HCT116 (cell line): ENCODE data around the gene CWC22. TPM values are rescaled to one million over a fixed set of nuclear protein-coding genes. Genes with fewer than 3 reads are reported as not detected.

Experiments
- ATAC-seq: fragments of 200-7000 bp; cut with Tn5 transposase; 2 replicates; pipeline ENCODE4 v1.9.1; 2020; ENCODE audit warnings: mild to moderate bottlenecking, moderate library complexity
- BruUV-seq: library from RNA; stranded (reverse); fragments of 400-500 nt; replicated peaks from 2 replicates; lab custom pipeline; 2021; lab: Mats Ljungman, UMichigan
- CTCF ChIA-PET: fragments of 300-600 bp; sonication (Branson Sonifier 250); formaldehyde crosslinking; loops from one replicate; lab custom pipeline; 2021; ENCODE audit warnings: antibody characterized with exemption; lab: Charles Lee
- POLR2A ChIA-PET: fragments of 300-600, 350-600 bp; sonication (Branson Sonifier 250); formaldehyde crosslinking; loops from one replicate; lab custom pipeline; 2021; ENCODE audit warnings: antibody characterized with exemption; lab: Charles Lee
- RAD21 ChIA-PET, 2 experiments: fragments of 300-600 bp; sonication (Branson Sonifier 250); formaldehyde crosslinking; loops; one replicate each; lab custom pipeline; 2023; ENCODE audit warnings: low total read pairs in 2 of 2; ENCODE audit not compliant: uncharacterized antibody in 2 of 2, unreplicated experiment in 2 of 2, low non-redundant PET in 1 of 2; lab: Charles Lee
- DNase-seq: peaks from one replicate; pipeline ENCODE4 v3.0.0-alpha.2; 2010; ENCODE audit warnings: low read depth, low spot score
- H2AFZ ChIP-seq: fragments of 200-600 bp; shearing (Covaris generic), sonication (generic); 2 replicates; pipeline ENCODE4 v1.6.1; 2017; ENCODE audit warnings: low read depth, mixed run types, mixed read lengths, antibody characterized with exemption, low read length; ENCODE audit not compliant: poor library complexity, severe bottlenecking
- H3K27ac ChIP-seq: 2 replicates; pipeline ENCODE4 v1.5.1; 2012; ENCODE audit warnings: low read depth, low read length
- H3K27me3 ChIP-seq: fragments of 200-600 bp; sonication (generic); 2 replicates; pipeline ENCODE4 v1.6.1; 2016; ENCODE audit warnings: mixed run types, low read length, mixed read lengths; ENCODE audit not compliant: insufficient read depth
- H3K36me3 ChIP-seq, 2 experiments: fragments of 200-500 bp in 1 of 2; fragments of 200-600 bp in 1 of 2; sonication (Bioruptor generic) in 1 of 2; sonication (generic) in 1 of 2; 2 replicates each; pipeline versions ENCODE4 v1.5.1 to v1.6.1; 2014 to 2016; ENCODE audit warnings: low read length in 2 of 2, inconsistent platforms in 1 of 2, mixed read lengths in 1 of 2, mixed run types in 1 of 2; ENCODE audit not compliant: insufficient read depth in 2 of 2, control insufficient read depth in 1 of 2
- H3K4me1 ChIP-seq, 2 experiments: fragments of 200-600 bp in 1 of 2; sonication (generic) in 1 of 2; 2 replicates each; pipeline versions ENCODE4 v1.5.1 to v1.6.1; 2012 to 2017; ENCODE audit warnings: low read length in 2 of 2, inconsistent platforms in 1 of 2, mild to moderate bottlenecking in 1 of 2, mixed read lengths in 1 of 2, mixed run types in 1 of 2, moderate library complexity in 1 of 2; ENCODE audit not compliant: insufficient read depth in 2 of 2, control insufficient read depth in 1 of 2
- H3K4me2 ChIP-seq: fragments of 200-600 bp; sonication (generic); 2 replicates; pipeline ENCODE4 v1.6.1; 2017; ENCODE audit warnings: mixed run types, low read length, mixed read lengths
- H3K4me3 ChIP-seq, 2 experiments: fragments of 200-600 bp in 1 of 2; sonication (generic) in 1 of 2; replicated peaks in 1 of 2; 2 replicates each; pipeline ENCODE4 v1.5.1; 2011 to 2016; ENCODE audit warnings: low read length in 2 of 2, control low read depth in 1 of 2, low read depth in 1 of 2, mild to moderate bottlenecking in 1 of 2, mixed read lengths in 1 of 2, mixed run types in 1 of 2
- H3K79me2 ChIP-seq: fragments of 200-600 bp; sonication (generic); 2 replicates; pipeline ENCODE4 v1.6.1; 2017; ENCODE audit warnings: mild to moderate bottlenecking, mixed run types, low read length, moderate library complexity, mixed read lengths; ENCODE audit not compliant: insufficient read depth
- H3K9ac ChIP-seq: fragments of 200-600 bp; sonication (generic); 2 replicates; pipeline ENCODE4 v1.6.1; 2016; ENCODE audit warnings: low read length, mixed read lengths
- H3K9me2 ChIP-seq: fragments of 200-600 bp; sonication (generic), shearing (Covaris generic); 2 replicates; pipeline ENCODE4 v1.6.1; 2017; ENCODE audit warnings: mixed run types, mild to moderate bottlenecking, moderate library complexity; ENCODE audit not compliant: insufficient read depth
- H3K9me3 ChIP-seq, 2 experiments: fragments of 200-500 bp in 1 of 2; fragments of 200-600 bp in 1 of 2; sonication (Bioruptor generic) in 1 of 2; sonication (generic) in 1 of 2; 2 replicates each; pipeline ENCODE4 v1.6.1; 2014 to 2017; ENCODE audit warnings: low read length in 2 of 2, mixed read lengths in 2 of 2, inconsistent platforms in 1 of 2, low read depth in 1 of 2, mild to moderate bottlenecking in 1 of 2, mixed run types in 1 of 2, moderate library complexity in 1 of 2; ENCODE audit not compliant: control insufficient read depth in 1 of 2, insufficient read depth in 1 of 2
- H4K20me1 ChIP-seq: fragments of 200-600 bp; sonication (generic), shearing (Covaris generic); 2 replicates; pipeline ENCODE4 v1.6.1; 2017; ENCODE audit warnings: mixed run types, mild to moderate bottlenecking, moderate library complexity; ENCODE audit not compliant: insufficient read depth
- CBX3 ChIP-seq: IDR thresholded peaks from 2 replicates; pipeline ENCODE4 v1.6.1; 2012; ENCODE audit warnings: low read depth
- CEBPB ChIP-seq: IDR thresholded peaks from 2 replicates; pipeline ENCODE4 v1.6.1; 2012; ENCODE audit warnings: low read depth
- EZH2 ChIP-seq: fragments of 200-600 bp; sonication (generic); IDR thresholded peaks from 2 replicates; pipeline ENCODE4 v1.6.1; 2017; ENCODE audit warnings: antibody characterized with exemption, mixed run types
- EZH2phosphoT487 ChIP-seq: fragments of 200-600 bp; IDR thresholded peaks from 2 replicates; pipeline ENCODE4 v1.6.1; 2018; ENCODE audit warnings: antibody characterized with exemption, borderline replicate concordance
- POLR2A ChIP-seq: IDR thresholded peaks from 2 replicates; pipeline ENCODE4 v1.7.0; 2011; ENCODE audit warnings: borderline replicate concordance; ENCODE audit not compliant: insufficient read depth, insufficient read length; ENCODE audit errors: extremely low read depth
- POLR2AphosphoS5 ChIP-seq: IDR thresholded peaks from 2 replicates; pipeline ENCODE4 v1.6.1; 2011; ENCODE audit warnings: mild to moderate bottlenecking, low read depth, low read length, moderate library complexity
- RAD21 ChIP-seq: IDR thresholded peaks from 2 replicates; pipeline ENCODE4 v1.6.1; 2012; ENCODE audit warnings: low read depth, mild to moderate bottlenecking
- SIN3A ChIP-seq: IDR thresholded peaks from 2 replicates; pipeline ENCODE4 v1.6.1; 2012; ENCODE audit warnings: low read depth
- SP1 ChIP-seq: IDR thresholded peaks from 2 replicates; pipeline ENCODE4 v1.6.1; 2012; ENCODE audit warnings: low read depth
- SRF ChIP-seq: IDR thresholded peaks from 2 replicates; pipeline ENCODE4 v1.6.1; 2012; ENCODE audit warnings: low read depth
- TCF7L2 ChIP-seq: IDR thresholded peaks from 2 replicates; pipeline ENCODE4 v1.7.0; 2011; ENCODE audit warnings: borderline replicate concordance, inconsistent platforms; ENCODE audit not compliant: insufficient read depth, insufficient read length; ENCODE audit errors: extremely low read depth
- ZFX ChIP-seq: fragments of 450-650 bp; IDR thresholded peaks from 2 replicates; pipeline ENCODE4 v1.6.1; 2017
- ZNF274 ChIP-seq: fragments of 200-500 bp; sonication (Bioruptor generic); IDR thresholded peaks from 2 replicates; pipeline ENCODE4 v1.6.1; 2014; ENCODE audit warnings: mild to moderate bottlenecking, low read depth, low read length, inconsistent platforms
- intact Hi-C: fragments of 100-400 bp; cut with micrococcal nuclease; formaldehyde crosslinking; loops from 2 replicates; pipeline ENCODE4 v1.10.0; 2022
- total RNA-seq: library from RNA; stranded (reverse); gene quantifications from one replicate; pipeline ENCODE4 v1.2.1, GENCODE V29; 2021; ENCODE audit not compliant: unreplicated experiment
- TF ChIP-seq, protein P1 (sequence below), 3 experiments: fragments of 200-600 bp in 1 of 3; sonication (generic) in 1 of 3; IDR thresholded peaks in 2 of 3; conservative IDR thresholded peaks in 1 of 3; 2 replicates each; pipeline ENCODE4 v1.5.1; 2012 to 2017; ENCODE audit warnings: low read depth in 2 of 3, low read length in 2 of 3, antibody characterized with exemption in 1 of 3, borderline replicate concordance in 1 of 3, control low read depth in 1 of 3, mild to moderate bottlenecking in 1 of 3, mixed read lengths in 1 of 3, mixed run types in 1 of 3, moderate library complexity in 1 of 3; ENCODE audit not compliant: insufficient read depth in 1 of 3

Gene CWC22
- total RNA-seq, 1 experiment from 2014 or later = 24.7 TPM

DNA sequence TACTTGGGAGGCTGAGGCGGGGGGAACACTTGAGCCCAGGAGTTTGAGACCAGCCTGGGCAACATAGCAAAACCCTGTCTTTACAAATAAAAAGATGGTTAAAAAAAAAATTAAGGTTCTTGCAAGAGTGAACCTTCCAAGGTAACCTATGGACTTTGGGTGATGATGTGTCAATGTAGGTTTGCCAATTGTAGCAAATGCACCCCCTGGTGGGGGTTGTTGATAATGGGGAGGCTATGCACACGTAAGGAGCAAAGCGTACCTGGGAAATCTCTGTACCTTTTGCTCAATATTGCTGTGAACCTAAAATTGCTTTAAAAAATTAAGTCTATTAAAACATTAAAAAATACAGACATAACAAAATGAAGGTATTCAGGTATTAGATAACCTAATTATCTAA lies 70.4 kb downstream of the CWC22 start:
- intact Hi-C loops = loop anchor here (10.0 kb wide), 2 partner anchors 512 to 1172 kb away; no protein-coding TSS in a partner anchor
- Histone ChIP-seq H3K9me3 (no peaks in the 10 kb centered on the region), H3K36me3 (no peaks in the 10 kb centered on the region), H3K79me2 (no peaks in the 10 kb centered on the region), H3K4me3 (no peak overlapping the region), H3K27ac (no peak overlapping the region), H2AFZ (no peak overlapping the region), H4K20me1 (no peaks in the 10 kb centered on the region), H3K4me1 (no peaks in the 10 kb centered on the region), H3K9ac (no peak overlapping the region), H3K27me3 (no peaks in the 10 kb centered on the region), H3K9me2 (no peaks in the 10 kb centered on the region), H3K4me2 (no peak overlapping the region)
- ChIA-PET CTCF (interaction anchor here (0.8 to 1.5 kb wide), 5 partner anchors 13 to 526 kb away, joined by 3 to 5 read pairs (median 3); no protein-coding TSS in a partner anchor), RAD21 (no interaction called here), POLR2A (no interaction called here)
- TF ChIP-seq, protein P1, sequence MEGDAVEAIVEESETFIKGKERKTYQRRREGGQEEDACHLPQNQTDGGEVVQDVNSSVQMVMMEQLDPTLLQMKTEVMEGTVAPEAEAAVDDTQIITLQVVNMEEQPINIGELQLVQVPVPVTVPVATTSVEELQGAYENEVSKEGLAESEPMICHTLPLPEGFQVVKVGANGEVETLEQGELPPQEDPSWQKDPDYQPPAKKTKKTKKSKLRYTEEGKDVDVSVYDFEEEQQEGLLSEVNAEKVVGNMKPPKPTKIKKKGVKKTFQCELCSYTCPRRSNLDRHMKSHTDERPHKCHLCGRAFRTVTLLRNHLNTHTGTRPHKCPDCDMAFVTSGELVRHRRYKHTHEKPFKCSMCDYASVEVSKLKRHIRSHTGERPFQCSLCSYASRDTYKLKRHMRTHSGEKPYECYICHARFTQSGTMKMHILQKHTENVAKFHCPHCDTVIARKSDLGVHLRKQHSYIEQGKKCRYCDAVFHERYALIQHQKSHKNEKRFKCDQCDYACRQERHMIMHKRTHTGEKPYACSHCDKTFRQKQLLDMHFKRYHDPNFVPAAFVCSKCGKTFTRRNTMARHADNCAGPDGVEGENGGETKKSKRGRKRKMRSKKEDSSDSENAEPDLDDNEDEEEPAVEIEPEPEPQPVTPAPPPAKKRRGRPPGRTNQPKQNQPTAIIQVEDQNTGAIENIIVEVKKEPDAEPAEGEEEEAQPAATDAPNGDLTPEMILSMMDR (IDR thresholded peaks at IDR 0.05 in 2 of 3, conservative IDR thresholded peaks at IDR 0.05 in 1 of 3; ENCODE audit: borderline replicate concordance in 1 of 3, insufficient read depth in 1 of 3, low read depth in 2 of 3, low read length in 2 of 3) = peak; percentile 37 to 80 (median 70); a peak in 4 of 6 replicates
- no peak for TF ChIP-seq POLR2AphosphoS5
- peak; percentile 60 for TF ChIP-seq RAD21
- DNase-seq (peak; percentile 29), ATAC-seq (peak; percentile 90)
- BruUV-seq = no TSS peak

DNA sequence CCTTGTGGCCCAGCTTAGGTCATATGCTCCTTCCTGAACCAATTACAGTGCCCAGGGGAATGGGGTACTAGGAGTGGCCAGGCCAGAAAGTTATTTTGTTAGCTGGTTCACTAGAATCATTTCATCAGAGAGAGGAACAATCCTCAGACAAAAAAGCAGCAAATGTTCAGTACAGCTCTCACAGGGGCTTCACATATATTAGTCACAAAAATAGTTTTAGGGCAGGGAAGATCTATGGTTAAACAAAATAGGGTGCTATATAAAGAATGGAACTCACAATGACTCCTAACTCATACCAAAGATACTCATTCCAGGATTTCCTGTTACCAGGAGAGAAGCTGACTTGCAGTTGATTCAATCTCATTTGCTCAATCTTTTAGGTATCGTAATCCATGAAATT lies 71.0 kb downstream of the CWC22 start:
- Histone ChIP-seq H3K27ac (no peak overlapping the region), H3K27me3 (no peaks in the 10 kb centered on the region), H3K9ac (no peak overlapping the region), H3K4me1 (no peaks in the 10 kb centered on the region), H3K9me2 (no peaks in the 10 kb centered on the region), H2AFZ (no peak overlapping the region), H3K36me3 (no peaks in the 10 kb centered on the region), H3K4me2 (no peak overlapping the region), H3K79me2 (no peaks in the 10 kb centered on the region), H4K20me1 (no peaks in the 10 kb centered on the region), H3K4me3 (no peak overlapping the region), H3K9me3 (no peaks in the 10 kb centered on the region)
- DNase-seq (no peak), ATAC-seq (no peak)
- CTCF ChIA-PET = interaction anchor here (0.8 to 1.5 kb wide), 5 partner anchors 13 to 525 kb away, joined by 3 to 5 read pairs (median 3); no protein-coding TSS in a partner anchor
- BruUV-seq = no TSS peak
- RAD21 ChIA-PET = no interaction called here
- no peak for TF ChIP-seq CBX3
- TF ChIP-seq EZH2phosphoT487 = no peak
- no peak for TF ChIP-seq CEBPB
- no peak for TF ChIP-seq EZH2
- TF ChIP-seq ZNF274 = no peak
- no peak for TF ChIP-seq TCF7L2
- TF ChIP-seq SRF = no peak
- TF ChIP-seq SP1 = no peak
- TF ChIP-seq ZFX = no peak
- TF ChIP-seq, protein P1 (IDR thresholded peaks at IDR 0.05 in 2 of 3, conservative IDR thresholded peaks at IDR 0.05 in 1 of 3; ENCODE audit: borderline replicate concordance in 1 of 3, insufficient read depth in 1 of 3, low read depth in 2 of 3, low read length in 2 of 3) = no peak
- TF ChIP-seq POLR2AphosphoS5 = no peak
- TF ChIP-seq SIN3A = no peak
- no peak for TF ChIP-seq POLR2A
- intact Hi-C loops = loop anchor here (10.0 kb wide), 2 partner anchors 511 to 1171 kb away; no protein-coding TSS in a partner anchor
- POLR2A ChIA-PET = no interaction called here
